Tibial nerve (tissue), 4 donors: ENCODE measurements around the gene HDGFL2. TPM values are rescaled to one million over a fixed set of nuclear protein-coding genes. Genes with fewer than 3 reads are reported as not detected.
A peak's percentile ranks its signal among the peaks of the same experiment; 100 is the strongest.

ENCODE experiments used
- DNase-seq, 2 donors: peaks; one replicate each; pipeline ENCODE4 v3.0.0-alpha.2; 2019; ENCODE audit warnings: low spot score in 2 of 2
- H3K27ac ChIP-seq, 4 donors: fragments of 200-600 bp; sonication (generic) in 3 of 4; one replicate each; pipeline ENCODE4 v1.5.1; 2017 to 2019; ENCODE audit warnings: mild to moderate bottlenecking in 1 of 4
- H3K27me3 ChIP-seq, 2 donors: fragments of 200-600 bp; sonication (generic) in 1 of 2; one replicate each; pipeline versions ENCODE4 v1.5.1 to v1.6.0; 2017 to 2019
- H3K36me3 ChIP-seq, 3 donors: fragments of 200-600 bp; sonication (generic); one replicate each; pipeline ENCODE4 v1.5.1; 2018 to 2019
- H3K4me1 ChIP-seq, 4 donors: fragments of 200-600 bp; sonication (generic) in 3 of 4; one replicate each; pipeline ENCODE4 v1.5.1; 2017 to 2019
- H3K4me3 ChIP-seq, 4 donors: fragments of 200-600 bp; sonication (generic) in 3 of 4; one replicate each; pipeline ENCODE4 v1.5.1; 2017 to 2019; ENCODE audit warnings: mild to moderate bottlenecking in 1 of 4, moderate library complexity in 1 of 4
- H3K9me3 ChIP-seq, 4 donors: fragments of 200-600 bp; sonication (generic) in 3 of 4; one replicate each; pipeline ENCODE4 v1.5.1; 2017 to 2019
- EP300 ChIP-seq, 2 donors: sonication (generic); formaldehyde crosslinking; IDR thresholded peaks; one replicate each; pipeline ENCODE4 v1.6.1; 2017; ENCODE audit warnings: antibody characterized with exemption in 2 of 2, mild to moderate bottlenecking in 1 of 2
- POLR2A ChIP-seq, 2 donors: fragments of 450-650 bp; IDR thresholded peaks; one replicate each; pipeline ENCODE4 v1.6.1; 2017; ENCODE audit warnings: antibody characterized with exemption in 2 of 2, mild to moderate bottlenecking in 2 of 2, moderate library complexity in 2 of 2
- WGBS, 2 donors: methylation state at CpG; one replicate each; pipeline ENCODE4 v1.1.5; 2018; 5-methylcytosine and 5-hydroxymethylcytosine counted together
- total RNA-seq, 4 donors: library from RNA; depleted of rRNA; stranded (reverse); fragments of >200 nt; gene quantifications; one replicate each; pipeline ENCODE4 v1.1.0, GENCODE V29; 2016
- TF ChIP-seq, protein P1 (sequence below), 5 experiments: fragments of 200-600 bp in 3 of 5; fragments of 450-650 bp in 2 of 5; sonication (generic) in 3 of 5; IDR thresholded peaks; one replicate each; pipeline ENCODE4 v1.5.1; 2016 to 2019; ENCODE audit warnings: antibody characterized with exemption in 5 of 5, mild to moderate bottlenecking in 3 of 5, moderate library complexity in 2 of 5

Gene HDGFL2
- total RNA-seq, 4 donors from 2014 or later: 30.2 to 54.0 (median 48.7) TPM

DNA sequence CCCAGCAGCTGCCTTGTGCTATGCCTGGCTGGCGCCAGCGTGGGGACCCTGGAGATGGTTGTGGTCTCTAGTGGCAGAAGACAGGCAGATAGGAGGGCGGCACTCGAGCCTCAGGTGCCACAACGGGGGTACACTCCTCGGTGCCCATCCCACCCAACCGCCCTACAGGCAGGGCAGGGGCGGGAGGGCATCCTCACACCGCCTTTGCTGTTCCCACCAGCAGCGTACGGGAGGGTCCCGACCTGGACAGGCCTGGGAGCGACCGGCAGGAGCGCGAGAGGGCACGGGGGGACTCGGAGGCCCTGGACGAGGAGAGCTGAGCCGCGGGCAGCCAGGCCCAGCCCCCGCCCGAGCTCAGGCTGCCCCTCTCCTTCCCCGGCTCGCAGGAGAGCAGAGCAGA is 29.6 kb downstream of the HDGFL2 start:
- peaks cover 3 to 100% (median 5%) of the 10 kb centered on the region in 3 donors for H3K36me3 ChIP-seq
- no peak overlapping the region for H3K4me3 ChIP-seq
- DNase-seq: no peak
- H3K27ac ChIP-seq: peak overlapping the region in 1 of 4 donors; percentile 38
- no peaks in the 10 kb centered on the region for H3K27me3 ChIP-seq
- H3K9me3 ChIP-seq: no peaks in the 10 kb centered on the region
- TF ChIP-seq, protein P1, sequence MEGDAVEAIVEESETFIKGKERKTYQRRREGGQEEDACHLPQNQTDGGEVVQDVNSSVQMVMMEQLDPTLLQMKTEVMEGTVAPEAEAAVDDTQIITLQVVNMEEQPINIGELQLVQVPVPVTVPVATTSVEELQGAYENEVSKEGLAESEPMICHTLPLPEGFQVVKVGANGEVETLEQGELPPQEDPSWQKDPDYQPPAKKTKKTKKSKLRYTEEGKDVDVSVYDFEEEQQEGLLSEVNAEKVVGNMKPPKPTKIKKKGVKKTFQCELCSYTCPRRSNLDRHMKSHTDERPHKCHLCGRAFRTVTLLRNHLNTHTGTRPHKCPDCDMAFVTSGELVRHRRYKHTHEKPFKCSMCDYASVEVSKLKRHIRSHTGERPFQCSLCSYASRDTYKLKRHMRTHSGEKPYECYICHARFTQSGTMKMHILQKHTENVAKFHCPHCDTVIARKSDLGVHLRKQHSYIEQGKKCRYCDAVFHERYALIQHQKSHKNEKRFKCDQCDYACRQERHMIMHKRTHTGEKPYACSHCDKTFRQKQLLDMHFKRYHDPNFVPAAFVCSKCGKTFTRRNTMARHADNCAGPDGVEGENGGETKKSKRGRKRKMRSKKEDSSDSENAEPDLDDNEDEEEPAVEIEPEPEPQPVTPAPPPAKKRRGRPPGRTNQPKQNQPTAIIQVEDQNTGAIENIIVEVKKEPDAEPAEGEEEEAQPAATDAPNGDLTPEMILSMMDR (IDR thresholded peaks at IDR 0.05): no peak
- TF ChIP-seq EP300 (IDR thresholded peaks at IDR 0.05): no peak
- no peak for TF ChIP-seq POLR2A (IDR thresholded peaks at IDR 0.05)
- peaks cover 0 to 14% (median 0%) of the 10 kb centered on the region in 4 donors for H3K4me1 ChIP-seq
- WGBS, 2 donors: 74 to 81% methylated on average over 25 of the region's 25 CpGs

DNA sequence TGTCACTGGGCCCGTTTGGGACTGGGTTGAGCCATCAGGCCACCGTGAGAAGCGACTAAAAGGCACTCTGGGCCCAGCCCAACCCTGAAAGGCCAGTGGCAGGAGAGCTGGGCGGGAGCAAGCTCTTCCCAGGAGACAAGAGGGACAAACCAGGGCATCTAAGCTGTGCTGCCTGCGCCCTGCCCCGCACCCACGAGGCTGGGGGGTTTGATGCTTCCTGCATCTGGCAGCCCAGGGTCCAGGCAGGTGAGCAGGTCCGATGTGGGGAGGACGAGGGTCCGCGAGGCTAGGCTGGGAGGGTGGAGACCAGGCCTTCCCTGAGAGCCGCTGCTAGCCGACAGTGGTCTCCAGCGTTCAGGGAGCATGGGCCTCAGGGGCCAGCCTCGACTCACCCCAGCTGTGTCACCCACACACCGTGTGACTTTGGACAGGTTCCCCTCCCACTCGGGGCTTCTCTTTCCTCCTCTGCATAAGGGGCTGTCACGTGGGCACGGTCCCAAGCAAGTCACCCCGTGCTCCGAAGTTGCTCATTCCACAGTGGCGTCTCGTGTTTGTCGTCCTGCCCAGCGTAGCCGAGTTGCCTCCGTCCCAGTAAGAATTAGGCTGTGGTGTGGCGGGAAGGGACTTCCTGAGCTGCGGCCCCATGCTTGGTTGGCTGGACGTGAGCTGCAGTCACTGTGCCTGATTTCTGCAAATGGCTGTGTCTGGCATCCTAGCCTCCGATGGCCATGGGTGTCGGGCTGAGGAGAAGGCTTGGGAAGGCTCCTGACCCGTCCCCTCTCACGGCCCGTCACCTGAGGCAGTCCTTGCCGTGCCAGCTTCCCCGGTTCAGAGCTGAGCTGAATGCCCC is 30.4 kb downstream of the HDGFL2 start:
- DNase-seq: no peak
- 78 to 89% methylated on average over 29 to 30 of the region's 37 CpGs for WGBS, 2 donors
- TF ChIP-seq EP300 (IDR thresholded peaks at IDR 0.05): no peak
- TF ChIP-seq POLR2A (IDR thresholded peaks at IDR 0.05): no peak
- TF ChIP-seq, protein P1 (IDR thresholded peaks at IDR 0.05): no peak
- H3K36me3 ChIP-seq: peaks cover 2 to 93% (median 5%) of the 10 kb centered on the region in 3 donors
- no peaks in the 10 kb centered on the region for H3K9me3 ChIP-seq
- peak overlapping the region in 1 of 4 donors; percentile 54 for H3K27ac ChIP-seq
- H3K4me3 ChIP-seq: no peak overlapping the region
- H3K4me1 ChIP-seq: peaks cover 0 to 14% (median 0%) of the 10 kb centered on the region in 4 donors
- H3K27me3 ChIP-seq: no peaks in the 10 kb centered on the region

DNA sequence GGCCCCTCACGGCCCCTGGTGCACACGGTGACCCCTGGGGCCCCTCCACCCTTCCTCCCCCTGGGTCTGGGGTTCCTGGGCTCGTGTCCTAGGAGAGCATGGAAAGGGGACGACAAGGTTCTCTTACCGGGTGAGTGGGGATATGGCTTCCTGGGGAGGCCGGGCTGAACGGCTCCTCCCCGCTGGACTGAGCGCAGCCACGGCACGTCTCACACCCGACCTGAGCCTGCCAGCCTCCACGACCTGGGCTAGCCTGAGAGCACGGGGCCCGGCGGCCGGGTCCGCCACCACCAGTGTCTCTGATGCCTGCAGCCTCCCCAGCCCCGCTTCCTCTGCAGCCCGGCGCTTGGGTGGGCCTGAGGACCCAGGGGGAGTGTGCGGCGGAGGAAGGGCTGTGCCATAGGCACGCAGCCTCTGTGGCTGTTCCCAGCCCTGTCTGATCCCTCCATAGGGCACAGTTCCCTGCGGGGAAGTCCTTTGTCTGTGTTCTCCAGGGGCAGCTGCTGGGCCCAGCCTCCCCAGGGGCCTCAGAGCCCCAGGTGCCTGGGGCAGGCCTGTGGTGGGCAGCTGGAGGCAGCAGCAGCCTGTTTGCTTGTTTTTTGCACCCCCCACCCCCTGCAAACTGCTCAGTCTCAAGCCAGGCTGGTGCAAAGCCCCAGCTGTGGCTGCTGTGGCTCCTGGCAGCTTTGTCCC is 31.2 kb downstream of the HDGFL2 start:
- no peak overlapping the region for H3K4me3 ChIP-seq
- no peak for DNase-seq
- no peaks in the 10 kb centered on the region for H3K9me3 ChIP-seq
- no peaks in the 10 kb centered on the region for H3K27me3 ChIP-seq
- H3K27ac ChIP-seq: peak overlapping the region in 1 of 4 donors; percentile 54
- peaks cover 0 to 14% (median 0%) of the 10 kb centered on the region in 4 donors for H3K4me1 ChIP-seq
- H3K36me3 ChIP-seq: peaks cover under 1 to 85% (median 1%) of the 10 kb centered on the region in 3 donors
- no peak for TF ChIP-seq EP300 (IDR thresholded peaks at IDR 0.05)
- TF ChIP-seq, protein P1 (IDR thresholded peaks at IDR 0.05): no peak
- no peak for TF ChIP-seq POLR2A (IDR thresholded peaks at IDR 0.05)
- WGBS, 2 donors: 82 to 83% methylated on average over 13 to 15 of the region's 25 CpGs

DNA sequence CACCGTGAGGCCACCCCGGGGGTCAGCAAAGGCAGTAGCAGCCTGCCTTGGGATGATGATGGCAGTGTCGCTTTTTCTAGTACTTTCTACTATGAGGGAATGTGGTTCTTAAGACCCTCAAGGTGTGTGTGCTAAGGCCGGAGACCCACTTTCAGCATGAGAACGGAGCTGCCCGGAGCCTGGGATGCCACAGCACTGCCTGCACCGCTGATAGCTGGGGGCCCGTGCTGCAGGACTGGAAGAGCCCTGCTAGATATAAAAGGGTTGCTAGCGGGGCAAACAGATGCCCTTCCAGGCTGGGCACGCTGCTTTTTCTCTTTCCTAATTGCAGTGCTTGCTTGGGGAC is 31.7 kb downstream of the HDGFL2 start:
- 80 to 87% methylated on average over 10 of the region's 10 CpGs for WGBS, 2 donors
- no peak for DNase-seq
- Histone ChIP-seq H3K9me3 (no peaks in the 10 kb centered on the region), H3K27ac (peak overlapping the region in 1 of 4 donors; percentile 54), H3K36me3 (peaks cover 0 to 80% (median 0%) of the 10 kb centered on the region in 3 donors), H3K4me3 (no peak overlapping the region), H3K4me1 (peaks cover 0 to 14% (median 0%) of the 10 kb centered on the region in 4 donors), H3K27me3 (no peaks in the 10 kb centered on the region)
- TF ChIP-seq, protein P1 (IDR thresholded peaks at IDR 0.05): no peak
- no peak for TF ChIP-seq POLR2A (IDR thresholded peaks at IDR 0.05)
- no peak for TF ChIP-seq EP300 (IDR thresholded peaks at IDR 0.05)

DNA sequence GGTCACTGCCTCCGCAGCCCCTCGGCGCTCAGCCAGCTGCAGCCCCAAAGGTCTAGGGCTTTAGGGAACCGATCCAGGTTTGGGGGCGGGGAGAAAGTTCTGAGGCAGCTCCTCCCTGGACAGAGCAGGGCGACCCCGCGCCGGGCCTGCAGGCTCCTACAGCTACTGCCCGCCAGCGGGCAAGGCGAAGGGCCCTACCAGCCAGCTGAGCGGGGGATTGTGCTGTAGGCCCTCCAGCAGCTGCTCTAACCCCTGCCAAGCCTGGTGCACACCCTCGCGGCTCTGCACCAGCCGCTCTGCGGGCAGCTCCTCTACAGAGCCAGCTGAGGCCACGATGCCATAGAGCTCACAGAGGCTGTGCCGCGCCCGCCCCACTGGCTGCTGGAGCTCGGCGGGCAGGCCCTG is 32.2 kb downstream of the HDGFL2 start:
- no peaks in the 10 kb centered on the region for H3K27me3 ChIP-seq
- H3K4me3 ChIP-seq: no peak overlapping the region
- DNase-seq: no peak
- 57 to 73% methylated on average over 20 to 23 of the region's 23 CpGs for WGBS, 2 donors
- H3K9me3 ChIP-seq: no peaks in the 10 kb centered on the region
- TF ChIP-seq, protein P1 (IDR thresholded peaks at IDR 0.05): no peak
- no peak for TF ChIP-seq EP300 (IDR thresholded peaks at IDR 0.05)
- no peak for TF ChIP-seq POLR2A (IDR thresholded peaks at IDR 0.05)
- H3K4me1 ChIP-seq: peaks cover 0 to 14% (median 0%) of the 10 kb centered on the region in 4 donors
- H3K36me3 ChIP-seq: peaks cover 0 to 75% (median 0%) of the 10 kb centered on the region in 3 donors
- H3K27ac ChIP-seq: peak overlapping the region in 1 of 4 donors; percentile 54
